Hypothalamus (tissue), 51 donors: Measurements from ENCODE around the gene AP3M1.
"Not testable (repeated sequence)": the region's sequence is repeated elsewhere in the genome, so short reads cannot be mapped to it uniquely, and the experiment has no call there.

Experiments
- DNase-seq, 51 donors: peaks; one replicate each; lab custom pipeline; 2025; lab: John Stamatoyannopoulos, UW

AP3M1 gene, protein sequence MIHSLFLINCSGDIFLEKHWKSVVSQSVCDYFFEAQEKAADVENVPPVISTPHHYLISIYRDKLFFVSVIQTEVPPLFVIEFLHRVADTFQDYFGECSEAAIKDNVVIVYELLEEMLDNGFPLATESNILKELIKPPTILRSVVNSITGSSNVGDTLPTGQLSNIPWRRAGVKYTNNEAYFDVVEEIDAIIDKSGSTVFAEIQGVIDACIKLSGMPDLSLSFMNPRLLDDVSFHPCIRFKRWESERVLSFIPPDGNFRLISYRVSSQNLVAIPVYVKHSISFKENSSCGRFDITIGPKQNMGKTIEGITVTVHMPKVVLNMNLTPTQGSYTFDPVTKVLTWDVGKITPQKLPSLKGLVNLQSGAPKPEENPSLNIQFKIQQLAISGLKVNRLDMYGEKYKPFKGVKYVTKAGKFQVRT

DNA sequence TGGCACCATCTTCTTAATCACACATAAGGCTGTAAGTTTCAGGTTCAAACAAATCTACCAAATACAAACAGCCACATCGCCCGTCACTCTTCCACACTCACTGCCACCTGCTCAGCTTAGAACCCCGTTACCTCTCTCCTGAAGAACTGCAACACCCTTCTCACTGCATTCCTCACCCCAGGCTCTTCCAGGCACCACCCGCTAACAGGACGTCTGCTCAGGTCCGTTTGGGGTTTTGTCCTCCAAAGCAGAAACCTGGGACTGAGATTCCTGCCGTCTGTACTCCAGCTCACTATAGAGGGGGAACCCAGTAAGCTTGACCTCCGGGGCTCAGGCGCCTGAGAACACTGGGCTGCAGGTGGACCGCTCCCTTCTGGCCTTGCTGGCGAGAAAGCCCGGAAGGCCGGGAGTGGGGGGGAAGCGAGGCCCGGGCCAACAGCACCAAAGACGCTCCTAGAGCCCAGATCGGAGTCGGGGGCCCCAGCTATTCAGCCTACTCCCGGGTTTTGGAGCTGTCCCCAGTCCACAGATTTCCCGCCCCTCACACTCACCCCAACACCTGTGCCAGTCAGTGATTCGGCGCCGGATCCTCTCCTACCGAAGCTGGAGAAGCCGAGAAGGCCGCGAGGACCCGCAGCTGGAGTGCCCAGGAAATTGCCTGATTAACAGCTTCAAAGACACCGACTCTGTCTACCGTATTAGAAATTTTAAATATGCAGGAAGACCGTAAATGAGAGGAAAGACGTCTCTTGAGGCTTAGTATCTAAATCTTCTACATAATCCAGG, at the start of gene AP3M1:
Gene AP3M1, minus strand, starts transcription at position 625 of the 786 bp plus-strand sequence. CDS start 12,449 bp downstream, outside the sequence.
- peak in 49 of 51 donors; percentile 23 to 91 (median 74) for DNase-seq

GRCh38 chr10:74199315-74199714, 48.7 kb upstream of the AP3M1 start:
- DNase-seq, result no peak

DNA sequence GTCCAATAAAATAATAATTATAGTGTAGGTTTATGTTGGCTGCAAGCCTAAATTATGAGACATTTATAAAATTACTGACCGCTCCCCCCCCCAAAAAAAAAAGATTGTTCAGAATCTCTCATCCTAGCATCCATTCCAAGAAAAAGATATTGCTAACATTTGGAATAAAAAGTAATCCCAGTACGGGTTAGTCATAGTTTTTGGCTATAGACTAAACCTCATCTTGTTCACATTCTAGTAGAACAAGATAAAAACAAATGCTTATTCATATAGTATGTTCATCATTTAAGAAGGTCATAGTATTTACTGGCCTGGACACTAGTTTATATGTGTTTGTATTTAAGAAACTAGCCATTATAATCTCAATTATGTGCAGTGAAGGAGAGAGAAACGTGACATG, 44.4 kb upstream of the AP3M1 start:
- DNase-seq, result no peak

DNA sequence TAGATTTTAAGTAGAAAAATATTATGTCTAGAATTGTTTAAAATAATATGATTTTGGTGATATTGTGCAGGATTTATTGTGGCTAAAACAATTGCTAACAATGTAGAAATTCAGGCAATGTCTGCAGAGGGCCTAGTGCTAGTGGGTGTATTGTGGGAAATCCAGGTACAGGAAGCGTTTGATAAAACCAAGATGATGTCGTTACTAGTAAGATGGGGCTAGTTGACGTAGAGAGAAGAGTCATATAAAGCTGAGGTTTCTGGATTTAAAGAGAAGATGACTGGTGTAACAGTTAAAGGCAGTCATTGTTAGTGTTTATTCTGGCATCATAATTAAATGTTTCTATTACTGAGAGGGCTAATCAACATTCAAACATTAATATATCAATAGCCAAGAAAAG, 43.9 kb upstream of the AP3M1 start:
- DNase-seq, result no peak

- DNase-seq, result no peak
Measured at GRCh38 chr10:74190494-74190893, 39.9 kb upstream of the AP3M1 start.

DNA sequence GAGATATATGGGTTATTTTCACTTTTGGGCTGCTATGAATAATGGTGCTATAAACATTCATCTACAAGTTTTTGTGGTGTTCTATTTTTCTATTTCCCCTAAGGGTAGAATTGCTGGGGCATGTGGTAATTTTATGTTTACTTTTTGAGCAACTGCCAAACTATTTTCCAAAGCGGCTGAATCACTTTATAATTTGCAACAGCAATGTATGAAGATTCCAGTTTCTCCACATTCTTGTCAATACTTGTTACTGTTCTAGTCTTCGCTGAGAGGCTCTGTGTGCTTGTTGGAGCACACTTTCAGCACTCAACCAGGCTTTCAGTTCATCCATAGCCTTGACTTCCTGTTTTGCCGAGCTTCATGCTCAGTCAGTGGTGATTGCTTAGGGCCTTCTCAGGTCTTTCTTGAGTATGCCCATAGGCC, 39.4 kb upstream of the AP3M1 start:
- no peak for DNase-seq

GRCh38 chr10:74188617-74189016, 38.0 kb upstream of the AP3M1 start:
- not testable (repeated sequence) for DNase-seq

DNA sequence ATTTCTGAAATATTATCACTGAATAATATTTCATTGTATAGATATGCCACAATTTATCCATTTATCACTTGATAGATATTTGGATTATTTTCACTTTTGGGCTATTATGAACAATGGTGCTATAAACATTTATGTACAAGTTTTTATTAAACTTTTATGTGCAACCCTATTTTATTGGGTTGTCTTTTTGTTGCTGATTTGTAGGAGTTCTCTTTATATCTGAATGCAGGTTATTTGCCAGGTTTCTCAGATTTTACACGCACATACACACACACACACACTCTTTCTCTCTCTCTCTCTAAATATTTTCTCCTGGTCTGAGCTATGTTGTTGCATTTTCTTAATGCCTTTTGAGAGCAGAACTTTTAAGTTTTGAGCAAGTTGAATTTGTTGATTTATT, 36.6 kb upstream of the AP3M1 start:
- DNase-seq, result no peak

DNA sequence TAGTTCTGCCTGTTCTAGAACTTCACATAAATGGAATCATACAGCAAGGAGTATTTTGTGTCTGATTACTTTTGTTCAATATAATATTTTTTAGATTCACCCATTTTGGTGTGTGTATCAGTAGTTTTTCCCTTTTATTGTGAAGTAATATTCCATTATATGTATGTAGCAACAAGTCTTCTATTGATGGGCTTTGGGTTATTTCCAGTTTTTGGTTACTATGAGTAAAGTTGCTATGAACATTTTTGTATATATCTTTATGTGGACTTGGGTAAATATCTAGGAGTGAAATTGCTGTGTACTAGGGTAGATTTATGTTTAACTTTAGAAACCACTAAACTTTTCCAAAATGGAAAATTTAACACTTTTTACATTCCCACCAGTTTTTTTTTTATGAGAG, 36.0 kb upstream of the AP3M1 start:
- no peak for DNase-seq

- no peak for DNase-seq
Measured at GRCh38 chr10:74179111-74179710, 28.6 kb upstream of the AP3M1 start.

- DNase-seq, result no peak
Measured at GRCh38 chr10:74178042-74178791, 27.6 kb upstream of the AP3M1 start.

GRCh38 chr10:74177140-74177677, 26.6 kb upstream of the AP3M1 start:
- peak in 12 of 51 donors; percentile 14 to 67 (median 42) for DNase-seq

- peak; percentile 55 to 97 (median 87) for DNase-seq
Measured at GRCh38 chr10:74176380-74177139, 25.9 kb upstream of the AP3M1 start.

DNA sequence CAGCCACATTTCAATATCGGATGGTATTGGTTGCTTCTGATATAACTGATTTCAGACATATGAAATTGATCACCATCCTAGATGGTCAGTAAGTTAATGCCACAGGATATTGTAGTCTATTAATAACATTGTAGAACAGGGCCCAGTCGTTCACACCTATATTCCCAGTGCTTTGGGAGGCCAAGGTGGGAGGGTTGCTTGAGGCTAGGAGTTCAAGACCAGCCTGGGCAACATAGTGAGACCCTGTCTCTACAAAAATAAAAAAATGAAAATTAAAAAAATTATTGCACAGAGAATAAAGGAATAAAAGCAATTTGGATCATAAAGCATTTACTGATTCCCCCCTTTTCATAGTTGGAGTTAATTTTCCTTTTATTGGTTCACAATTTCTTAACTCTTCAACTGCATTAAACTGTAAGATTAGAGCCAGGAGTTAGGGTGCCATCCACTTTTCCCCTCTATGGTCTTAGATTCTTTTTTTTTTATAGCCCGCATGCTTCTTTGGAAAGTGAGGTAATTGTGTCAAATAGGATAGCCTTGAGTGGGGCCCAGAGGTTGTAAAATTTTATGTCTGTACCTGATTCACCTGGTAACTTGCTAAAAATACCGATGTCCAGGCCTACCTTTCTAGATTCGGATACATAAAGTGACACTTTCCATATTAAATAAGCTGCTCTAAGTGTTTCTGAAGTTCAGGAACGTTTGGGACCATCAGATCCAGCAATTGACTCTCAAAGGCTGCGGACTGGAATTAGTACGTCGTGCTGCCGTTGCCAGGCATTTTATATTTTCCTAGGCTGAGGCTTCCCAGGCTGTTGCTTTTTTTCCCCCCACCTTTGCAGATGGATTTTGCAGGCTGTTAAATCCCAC, 25.1 kb upstream of the AP3M1 start:
- DNase-seq, result no peak

DNA sequence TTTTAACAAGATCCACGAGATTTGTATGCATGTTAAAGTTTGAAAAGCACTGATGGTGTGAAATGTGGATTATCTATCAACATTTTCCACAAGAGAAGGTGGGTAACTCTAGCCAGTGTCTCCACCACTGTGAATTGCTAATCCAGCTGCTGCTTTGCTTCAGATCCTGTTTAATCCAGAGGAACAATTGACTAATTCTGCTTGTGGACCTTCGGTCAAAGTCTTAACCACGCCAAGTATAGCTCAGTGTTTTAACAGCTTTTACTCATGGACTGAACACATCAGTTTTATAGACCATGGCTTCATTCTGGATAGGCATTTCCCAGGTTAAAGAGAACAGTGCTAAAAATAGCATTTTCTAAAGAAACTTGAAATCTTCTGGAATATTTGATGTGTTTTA, 23.9 kb upstream of the AP3M1 start:
- no peak for DNase-seq

DNA sequence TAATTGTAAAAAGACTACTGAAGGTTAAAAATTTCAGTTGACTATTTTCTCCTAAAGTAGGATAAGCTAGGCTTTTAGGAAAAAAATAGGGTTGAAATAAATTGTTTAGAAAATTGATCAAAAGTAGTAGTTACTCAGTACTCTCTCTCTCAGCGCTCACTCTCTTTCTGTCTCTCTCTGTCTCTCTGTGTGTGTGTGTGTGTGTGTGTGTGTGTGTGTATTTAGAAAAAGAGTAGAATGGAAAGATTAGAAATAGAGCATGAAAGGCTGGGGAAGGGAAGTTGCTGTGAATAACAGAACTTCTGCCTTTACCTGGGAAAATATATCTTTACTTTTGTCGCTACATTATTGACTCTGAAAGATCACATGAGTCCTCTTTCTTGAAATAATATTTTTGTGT, 21.0 kb upstream of the AP3M1 start:
- no peak for DNase-seq

- no peak for DNase-seq
Measured at GRCh38 chr10:74167443-74167842, 16.8 kb upstream of the AP3M1 start.

DNA sequence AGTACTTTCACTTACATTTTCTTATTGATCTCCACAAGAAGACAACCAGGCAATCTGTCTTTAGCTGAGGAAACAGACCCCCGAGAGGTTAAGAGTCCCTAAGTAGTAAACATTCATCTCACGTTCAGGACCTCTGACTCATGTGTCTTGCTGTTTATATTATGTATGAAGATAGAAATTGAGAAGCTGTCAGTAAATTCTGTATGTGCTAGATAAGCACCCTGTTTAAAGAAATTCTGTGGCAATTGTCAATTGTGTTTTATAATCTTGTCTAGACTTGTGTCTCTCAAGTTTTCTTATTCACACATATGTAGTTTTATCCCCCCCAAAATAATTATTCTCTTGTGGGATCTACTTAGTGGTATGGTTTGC, 14.9 kb upstream of the AP3M1 start:
- DNase-seq, result no peak
